NOMO-1 (cell line): ENCODE data around the gene GSX1.
A peak's percentile ranks its signal among the peaks of the same experiment; 100 is the strongest.
"Not testable (repeated sequence)": the region's sequence is repeated elsewhere in the genome, so short reads cannot be mapped to it uniquely, and the experiment has no call there.

Experiments
- DNase-seq, 2 experiments: peaks; one replicate each; lab custom pipeline; 2025; ENCODE audit not compliant: unreplicated experiment in 2 of 2; lab: John Stamatoyannopoulos, UW

GSX1 gene

DNA sequence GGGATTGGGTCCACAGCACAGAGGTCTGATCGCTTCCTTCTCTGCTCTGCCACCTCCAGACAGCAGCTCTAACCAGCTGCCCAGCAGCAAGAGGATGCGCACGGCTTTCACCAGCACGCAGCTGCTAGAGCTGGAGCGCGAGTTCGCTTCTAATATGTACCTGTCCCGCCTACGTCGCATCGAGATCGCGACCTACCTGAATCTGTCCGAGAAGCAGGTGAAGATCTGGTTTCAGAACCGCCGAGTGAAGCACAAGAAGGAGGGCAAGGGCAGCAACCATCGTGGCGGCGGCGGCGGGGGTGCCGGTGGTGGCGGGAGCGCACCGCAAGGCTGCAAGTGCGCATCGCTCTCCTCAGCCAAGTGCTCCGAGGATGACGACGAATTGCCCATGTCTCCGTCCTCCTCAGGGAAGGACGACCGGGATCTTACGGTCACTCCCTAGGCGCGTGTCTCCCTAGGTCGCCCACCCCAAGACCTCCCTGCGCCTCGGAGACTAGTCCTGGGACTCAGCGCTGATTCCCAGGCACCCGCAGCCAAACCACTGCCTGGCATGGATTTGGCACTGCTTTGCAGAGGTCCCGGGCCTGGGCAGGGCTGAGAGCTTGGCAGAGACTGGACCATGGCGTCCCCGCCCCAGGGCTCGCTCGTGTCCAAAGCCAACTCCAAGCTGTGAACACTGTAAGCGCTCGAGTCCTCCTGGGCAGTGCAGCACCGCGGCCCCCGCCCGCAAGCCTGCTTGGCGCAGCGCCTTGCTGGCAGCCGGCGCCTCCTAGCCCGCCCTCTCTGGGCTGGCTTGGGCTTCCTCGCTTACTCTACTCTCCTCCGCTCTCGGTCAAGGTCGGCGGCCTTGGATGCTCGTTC is 1.5 kb downstream of the GSX1 start:
- no peak for DNase-seq

GRCh38 chr13:27794368-27794691 is 2.0 kb downstream of the GSX1 start:
- no peak for DNase-seq

GRCh38 chr13:27794921-27795717 is 2.8 kb downstream of the GSX1 start:
- DNase-seq: no peak

GRCh38 chr13:27795718-27796019 is 3.4 kb downstream of the GSX1 start:
- DNase-seq: no peak

DNA sequence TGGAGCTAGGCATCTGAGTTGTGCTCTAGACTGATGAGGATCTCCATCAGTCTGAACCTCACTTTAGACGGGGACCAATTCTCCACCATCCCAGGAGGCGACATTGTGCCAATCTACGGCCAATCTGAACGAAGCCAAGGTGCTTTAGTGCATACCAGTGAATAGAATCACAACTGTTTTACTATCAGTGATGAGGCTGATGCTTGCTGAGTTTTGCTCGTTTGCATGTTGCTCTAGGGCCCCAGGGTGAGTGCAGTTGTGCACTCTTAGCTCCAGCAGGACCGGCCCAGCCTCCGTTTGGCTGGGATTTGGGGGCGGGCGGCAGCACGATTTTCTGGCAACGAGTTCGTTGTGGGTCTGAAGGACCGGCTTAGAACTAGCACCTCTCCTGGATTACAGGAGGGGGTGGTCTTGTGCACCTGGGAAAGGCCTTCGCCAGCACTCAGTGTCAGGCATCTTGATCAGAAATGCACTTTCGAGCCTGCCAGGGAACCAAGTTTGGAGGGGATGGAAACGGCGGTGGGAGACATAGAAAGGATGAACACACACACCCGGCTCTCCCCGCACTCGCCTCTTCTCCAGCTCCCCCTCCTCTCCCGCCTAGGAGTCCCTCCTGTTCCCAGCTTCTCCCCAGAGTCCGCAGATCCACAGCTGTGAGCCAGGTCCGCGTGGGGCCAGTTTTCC is 4.4 kb downstream of the GSX1 start:
- no peak for DNase-seq

GRCh38 chr13:27797228-27797624 is 4.9 kb downstream of the GSX1 start:
- DNase-seq: no peak

DNA sequence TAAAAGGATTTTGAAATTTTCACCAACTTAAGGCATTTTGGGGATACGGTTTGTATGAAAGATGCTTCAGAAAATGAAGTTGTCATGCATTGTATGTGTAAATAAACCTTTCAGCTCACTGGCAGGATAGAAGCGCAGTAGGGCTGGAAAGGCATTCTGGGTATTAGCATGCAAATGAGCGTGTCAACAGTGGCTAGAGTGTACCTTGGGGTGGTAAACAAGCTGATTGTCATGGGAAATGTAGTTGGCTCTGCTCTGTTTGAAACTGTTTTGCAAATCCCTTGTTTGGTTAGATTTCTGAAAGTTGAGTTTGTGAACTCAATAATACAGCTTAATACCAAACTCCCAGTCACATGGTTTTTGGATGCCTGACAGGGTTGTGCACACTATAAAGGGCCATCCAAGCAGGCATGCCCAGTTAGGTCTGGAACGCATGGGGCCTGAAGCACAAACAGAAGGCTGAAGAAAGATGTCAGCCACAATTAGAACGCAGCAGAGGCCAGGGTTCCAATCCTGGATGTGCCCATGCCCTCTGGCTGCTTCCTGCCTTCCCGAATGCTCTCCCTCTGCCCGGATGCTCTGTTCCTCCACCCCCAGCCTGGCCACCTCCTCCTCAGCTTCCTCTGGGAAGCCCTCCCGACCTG is 14.6 kb downstream of the GSX1 start:
- no peak for DNase-seq

DNA sequence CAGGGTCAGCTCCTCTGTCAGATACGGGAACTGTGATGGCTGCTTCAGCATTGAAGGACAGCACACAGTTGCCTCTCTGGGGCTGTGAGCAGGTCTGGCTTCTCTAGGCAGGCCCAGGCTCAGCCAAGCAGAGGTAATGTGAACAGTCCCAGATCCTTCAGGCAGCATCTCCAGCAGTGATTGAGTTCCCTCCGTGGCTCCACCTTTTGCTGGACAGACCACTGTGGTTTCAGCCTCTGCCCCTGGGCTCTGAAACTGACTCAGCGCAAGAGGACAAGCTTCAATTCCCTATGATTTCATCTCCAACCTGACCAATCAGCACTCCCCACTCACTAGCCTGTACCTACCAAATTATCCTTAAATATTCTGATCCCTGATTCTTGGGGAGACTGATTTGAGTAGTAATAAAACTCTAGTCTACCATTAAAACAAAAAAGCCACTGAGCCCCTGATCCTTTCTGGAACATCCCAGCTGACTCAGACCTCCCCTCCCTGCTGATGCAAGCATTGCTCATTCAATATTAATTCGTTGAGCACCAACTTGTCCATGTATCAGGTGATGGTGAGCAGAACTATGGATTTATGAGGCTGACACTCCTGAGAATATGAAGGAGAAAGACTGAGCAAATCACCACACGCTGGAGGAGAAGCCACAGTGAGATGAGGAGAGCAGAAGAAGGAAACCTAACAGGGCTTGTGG is 16.7 kb downstream of the GSX1 start:
- no peak for DNase-seq

DNA sequence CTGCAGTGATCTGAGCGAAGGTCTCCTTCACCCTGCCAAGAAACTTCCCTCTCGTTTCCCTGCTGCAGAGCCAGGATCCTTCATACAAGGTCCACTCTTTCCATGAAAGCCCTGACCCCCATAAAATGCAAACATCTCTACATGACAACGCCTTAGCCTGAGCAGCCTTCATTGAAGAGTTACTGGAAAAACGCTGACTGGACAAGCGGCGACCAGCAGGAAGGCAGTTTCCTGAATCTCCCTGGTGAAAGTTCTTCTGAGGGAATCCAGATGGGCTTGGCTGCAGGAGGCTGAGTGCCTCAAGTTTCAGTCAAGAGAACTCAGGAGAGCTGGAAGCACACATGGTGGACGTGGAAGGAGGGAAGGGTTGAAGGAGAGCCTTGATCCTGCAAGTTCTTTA is 17.7 kb downstream of the GSX1 start:
- DNase-seq: no peak

DNA sequence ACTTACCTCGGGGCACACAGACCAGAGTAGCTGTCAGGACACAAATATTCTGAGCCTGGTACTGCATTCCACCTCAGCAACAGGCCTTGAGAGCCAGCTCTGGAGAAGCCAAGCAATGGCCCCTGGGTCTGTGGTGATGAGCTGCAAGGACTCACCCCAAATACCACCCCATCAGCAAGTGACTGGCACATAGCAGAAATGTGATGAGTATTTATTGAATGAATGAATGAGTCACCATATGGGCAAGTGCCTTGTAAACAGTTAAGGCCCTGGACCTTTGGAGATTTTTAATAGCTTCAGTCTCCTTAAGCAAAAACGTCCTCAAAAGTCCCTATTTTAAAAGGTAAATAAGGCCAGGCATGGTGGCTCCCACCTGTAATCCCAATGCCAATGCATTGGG is 18.2 kb downstream of the GSX1 start:
- no peak for DNase-seq

DNA sequence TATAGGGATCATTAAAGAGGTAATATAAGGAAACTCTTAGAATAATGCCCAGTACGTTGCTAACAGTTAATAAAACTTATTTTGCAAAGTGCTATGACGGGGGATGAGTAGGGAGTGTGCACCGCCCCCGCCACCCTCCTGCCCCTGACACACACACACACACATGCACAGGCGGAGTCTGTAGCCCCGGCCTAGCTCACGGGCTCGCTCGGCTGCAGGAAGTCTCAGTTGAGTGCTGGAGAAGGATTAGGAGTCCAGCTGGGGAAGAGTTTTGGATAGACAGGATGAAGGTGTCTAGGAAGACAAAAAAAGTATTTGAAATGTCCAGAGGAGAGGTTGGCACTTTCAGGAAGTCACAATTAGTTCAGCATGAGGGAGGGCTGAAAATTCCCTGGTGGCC is 21.5 kb downstream of the GSX1 start:
- no peak for DNase-seq

- DNase-seq: not testable (repeated sequence)
These were observed 25.5 kb downstream of the GSX1 start for GRCh38 chr13:27817832-27818231.

DNA sequence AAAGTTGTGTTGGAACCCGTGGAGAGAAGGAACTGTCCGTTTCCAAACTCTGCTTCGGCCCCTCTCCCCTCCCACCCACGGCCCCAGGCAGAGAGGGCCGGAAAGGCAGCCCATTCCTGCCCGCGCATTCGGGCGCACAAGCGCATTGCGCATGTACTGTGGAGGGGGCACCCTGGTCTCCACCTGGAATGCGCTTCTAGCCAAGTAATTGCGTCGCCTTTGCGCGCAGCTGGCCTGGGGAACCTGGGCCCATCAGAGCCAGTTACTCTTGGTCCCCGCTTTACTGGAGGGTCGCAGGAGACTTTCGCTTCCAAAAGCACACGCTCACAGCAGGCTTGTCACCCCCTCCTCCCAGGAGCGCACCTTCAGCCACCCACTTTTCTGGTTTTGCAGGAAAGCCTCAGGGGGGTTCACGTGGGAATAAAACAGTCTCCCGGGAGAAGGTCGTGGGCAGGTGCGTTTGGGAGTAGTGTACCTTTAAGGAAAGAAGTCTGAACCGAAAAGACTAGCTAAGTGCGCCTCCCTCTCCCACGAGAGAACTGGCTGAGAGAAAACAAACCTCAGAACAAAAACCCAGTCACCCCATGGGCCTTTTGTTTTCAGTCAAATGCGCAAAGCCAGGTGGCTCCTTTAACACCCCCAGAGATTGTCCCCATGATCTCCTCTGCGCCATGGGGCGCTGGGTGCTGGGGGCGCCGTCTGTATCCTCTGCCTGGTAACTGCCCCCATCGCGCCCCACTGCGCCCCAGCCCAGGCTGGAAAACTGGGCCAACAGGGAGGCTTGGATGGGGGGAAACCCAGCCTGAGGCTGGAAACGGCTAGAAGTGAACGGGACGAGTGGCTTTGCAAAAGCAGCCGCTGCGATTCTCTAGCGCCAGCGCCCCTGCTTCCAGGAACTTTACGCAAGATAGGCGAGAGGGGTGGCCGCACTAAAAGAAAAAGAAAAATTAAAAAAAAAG is 28.5 kb downstream of the GSX1 start:
- DNase-seq: no peak

DNA sequence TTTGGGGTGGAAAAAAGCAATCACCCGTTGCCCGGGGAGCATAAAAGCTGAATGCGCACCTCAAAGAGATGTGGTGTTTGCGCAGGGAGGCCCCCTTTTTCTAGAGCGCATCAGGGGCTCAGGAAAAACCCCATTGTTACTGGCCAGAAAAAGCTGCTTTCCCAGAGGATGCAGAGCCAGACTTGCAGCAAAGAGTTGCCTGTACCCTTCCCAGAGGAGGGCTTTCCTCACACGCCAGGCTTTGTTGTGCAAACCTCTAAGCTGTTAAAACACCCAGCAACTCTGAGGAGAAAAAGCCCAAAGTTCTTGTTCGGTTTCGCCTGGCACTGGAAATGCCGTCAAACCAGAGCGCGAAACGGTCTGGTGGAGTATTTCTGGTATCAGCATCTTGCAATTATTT is 29.3 kb downstream of the GSX1 start:
- DNase-seq: no peak

DNA sequence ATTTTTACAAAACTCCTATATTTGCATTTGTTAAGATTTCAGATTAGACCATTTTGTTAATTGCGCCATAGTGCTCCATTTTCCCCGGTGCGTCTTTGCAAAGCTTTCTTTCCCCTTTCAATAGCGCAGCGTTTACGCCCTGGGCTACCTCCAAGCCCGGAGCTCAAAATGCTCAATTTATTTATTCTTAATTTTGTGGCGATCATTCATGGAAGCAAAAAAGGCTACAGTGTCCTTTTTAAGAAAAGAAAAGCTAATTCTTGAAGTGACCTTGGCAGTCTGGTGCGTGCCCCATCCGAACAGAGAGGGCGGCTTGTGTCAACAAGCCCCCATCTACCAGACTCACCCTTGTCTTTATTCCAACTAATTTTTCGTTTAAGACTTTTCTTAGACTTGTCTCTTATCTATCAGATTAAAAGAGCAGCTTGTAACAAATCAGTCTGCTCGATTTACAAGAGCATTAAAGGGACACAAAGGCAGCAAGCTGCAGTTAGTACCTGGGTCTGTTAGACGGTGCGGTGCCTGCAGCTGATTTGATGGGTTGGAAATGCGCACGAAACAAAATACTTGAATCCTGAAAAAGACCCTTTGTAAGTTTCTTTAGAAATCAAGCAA is 30.1 kb downstream of the GSX1 start:
- peak in 1 of 2 experiments; percentile 8 for DNase-seq

DNA sequence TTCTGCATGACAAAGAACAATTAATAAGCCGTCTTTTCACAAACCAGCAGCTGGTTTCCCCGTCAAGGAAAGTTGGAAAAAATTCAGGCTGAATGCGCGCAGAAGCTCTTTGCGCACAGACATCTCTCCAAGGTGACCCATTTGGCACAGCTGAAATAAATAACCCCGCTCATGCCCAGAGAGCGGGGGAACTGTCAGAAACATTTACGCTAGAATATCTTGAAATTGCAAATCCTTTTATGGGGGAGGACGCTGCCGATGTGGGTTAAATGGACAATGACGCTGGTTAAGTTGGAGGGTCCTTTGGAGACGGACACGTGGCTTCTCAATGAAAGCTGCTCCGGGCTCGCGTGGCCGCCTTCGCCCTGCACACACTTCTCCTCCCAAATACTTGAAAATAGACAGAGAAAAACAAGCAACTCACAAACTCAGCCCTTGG is 30.6 kb downstream of the GSX1 start:
- DNase-seq: no peak

GRCh38 chr13:27824121-27824520 is 31.8 kb downstream of the GSX1 start:
- DNase-seq: no peak

DNA sequence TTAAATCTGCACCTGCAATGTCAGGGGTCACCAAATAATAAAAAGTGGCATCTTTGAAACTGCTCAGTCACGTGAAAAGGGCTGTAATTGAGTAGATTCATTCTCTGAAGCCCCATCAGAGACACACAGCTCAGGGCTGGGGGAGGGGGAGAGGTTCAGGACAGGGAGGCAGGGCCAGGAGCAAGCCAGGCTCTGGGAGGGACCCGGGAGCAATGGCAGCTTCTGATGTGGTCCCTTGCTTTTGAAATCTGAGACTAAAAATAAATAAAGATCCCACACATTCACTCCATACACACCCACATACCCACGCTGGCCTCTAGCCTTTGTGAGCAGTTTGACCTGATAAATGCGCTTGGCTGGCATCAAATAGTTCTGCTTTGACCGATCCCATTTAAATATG is 32.8 kb downstream of the GSX1 start:
- no peak for DNase-seq
